Measurements from ENCODE around the gene HRCT1.
A peak's percentile ranks its signal among the peaks of the same experiment; 100 is the strongest.
"Not testable (repeated sequence)": the region's sequence is repeated elsewhere in the genome, so short reads cannot be mapped to it uniquely, and the experiment has no call there.

Gene HRCT1

GRCh38 chr9:35897376-35898099 is 8.5 kb upstream of the HRCT1 start:
- DNase-seq = not testable (repeated sequence)

GRCh38 chr9:35898337-35898736 is 7.7 kb upstream of the HRCT1 start:
- no peak for DNase-seq

- DNase-seq = no peak
These were observed 7.0 kb upstream of the HRCT1 start for GRCh38 chr9:35899021-35899420.

GRCh38 chr9:35903049-35903448 is 3.0 kb upstream of the HRCT1 start:
- DNase-seq = peak; percentile 67

GRCh38 chr9:35904338-35904737 is 1.7 kb upstream of the HRCT1 start:
- no peak for DNase-seq

GRCh38 chr9:35905051-35905781 is 786 bp upstream of the HRCT1 start:
- no peak for DNase-seq

- no peak for DNase-seq
These were observed 1.1 kb downstream of the HRCT1 start for GRCh38 chr9:35906923-35907699.

GRCh38 chr9:35907711-35908503 is 1.9 kb downstream of the HRCT1 start:
- peak; percentile 71 for DNase-seq

GRCh38 chr9:35908504-35909125 is 2.6 kb downstream of the HRCT1 start:
- no peak for DNase-seq

GRCh38 chr9:35909274-35909673 is 3.3 kb downstream of the HRCT1 start, which contains the start of gene SPAAR:
TSS of gene SPAAR (plus strand) at chr9:35909490. CDS start at chr9:35910464, 974 bp downstream.
- DNase-seq = no peak

- DNase-seq = no peak
These were observed 3.9 kb downstream of the HRCT1 start for GRCh38 chr9:35909687-35910612.

GRCh38 chr9:35910613-35911359 is 4.8 kb downstream of the HRCT1 start:
- peak; percentile 27 for DNase-seq

GRCh38 chr9:35911690-35912089 is 5.7 kb downstream of the HRCT1 start:
- DNase-seq = no peak

GRCh38 chr9:35912791-35913400 is 6.9 kb downstream of the HRCT1 start:
- no peak for DNase-seq

- not testable (repeated sequence) for DNase-seq
These were observed 7.4 kb downstream of the HRCT1 start for GRCh38 chr9:35913429-35913828.

- no peak for DNase-seq
These were observed 8.4 kb downstream of the HRCT1 start for GRCh38 chr9:35914301-35914807.

GRCh38 chr9:35915681-35916294 is 9.8 kb downstream of the HRCT1 start:
- no peak for DNase-seq

GRCh38 chr9:35917261-35917660 is 11.3 kb downstream of the HRCT1 start:
- DNase-seq = no peak

GRCh38 chr9:35918780-35919179 is 12.8 kb downstream of the HRCT1 start:
- DNase-seq = no peak

Data from suppressor macrophage treated with lipopolysaccharide for 4 hours (primary cell).